ENCODE results near the gene CYTH2.

- TF ChIP-seq EZH2phosphoT487 (conservative IDR thresholded peaks at IDR 0.05; ENCODE audit: low read length) (no peak), CTCF (IDR thresholded peaks at IDR 0.05; ENCODE audit: insufficient read depth, low read length, poor library complexity, severe bottlenecking) (no peak)
These were observed 51.0 kb downstream of the CYTH2 start for GRCh38 chr19:48520134-48520533.
